HG03025 (cell line): Measurements from ENCODE around the gene KDM2B.
"Not testable (repeated sequence)": the region's sequence is repeated elsewhere in the genome, so short reads cannot be mapped to it uniquely, and the experiment has no call there.

Experiments
- ATAC-seq: cut with Tn5 transposase; IDR thresholded peaks from one replicate; pipeline ENCODE4 v1.9.1; 2021; ENCODE audit warnings: mild to moderate bottlenecking, moderate library complexity; ENCODE audit not compliant: unreplicated experiment, low FRiP score

The KDM2B gene

DNA sequence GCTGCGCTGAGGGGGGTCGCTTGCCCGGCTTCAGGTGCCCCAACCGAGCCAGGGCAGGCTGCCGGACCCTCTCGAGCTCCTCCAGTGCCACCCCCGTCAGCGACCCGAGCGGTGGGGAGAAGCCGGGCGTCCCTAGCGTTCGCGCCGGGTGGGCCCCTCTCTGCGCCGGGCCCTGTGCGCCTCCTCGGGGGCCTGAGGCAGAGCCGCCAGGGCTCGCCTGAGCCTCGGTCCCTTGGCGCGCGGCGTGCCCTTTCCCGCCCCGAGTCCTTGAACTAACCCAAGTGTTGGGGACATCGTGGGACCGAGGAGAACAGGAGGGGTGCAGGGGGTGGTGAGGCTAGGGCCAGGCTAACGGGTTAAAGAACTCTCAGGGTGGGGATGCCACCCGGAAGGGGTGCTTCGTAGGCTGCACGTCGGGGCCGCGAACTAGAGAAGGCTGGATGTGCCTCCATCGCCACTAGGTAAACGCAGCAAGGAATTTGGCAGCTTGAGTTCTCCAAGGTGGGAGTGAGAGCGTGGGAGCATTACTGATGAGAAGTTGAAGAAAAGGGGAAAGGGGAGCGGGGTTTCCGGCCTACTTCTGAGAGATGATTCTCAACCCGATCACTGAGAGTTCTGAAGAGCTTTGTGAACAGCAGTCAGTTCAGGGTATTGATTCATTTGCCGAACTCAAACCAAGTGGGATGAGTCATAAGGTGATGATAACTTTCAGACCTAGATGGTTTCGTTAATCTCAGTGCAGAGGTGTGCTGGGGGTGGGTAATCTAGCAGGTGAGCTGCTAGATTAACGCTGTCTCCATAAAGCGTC, 180.3 kb downstream of the KDM2B start:
- ATAC-seq: peak; percentile 19

GRCh38 chr12:121399391-121400331, 181.2 kb downstream of the KDM2B start, which contains the start of gene RNF34:
Gene RNF34, plus strand, starts transcription at chr12:121400118. Its CDS starts 95 bp downstream, at chr12:121400213.
- ATAC-seq: peak; percentile 92

DNA sequence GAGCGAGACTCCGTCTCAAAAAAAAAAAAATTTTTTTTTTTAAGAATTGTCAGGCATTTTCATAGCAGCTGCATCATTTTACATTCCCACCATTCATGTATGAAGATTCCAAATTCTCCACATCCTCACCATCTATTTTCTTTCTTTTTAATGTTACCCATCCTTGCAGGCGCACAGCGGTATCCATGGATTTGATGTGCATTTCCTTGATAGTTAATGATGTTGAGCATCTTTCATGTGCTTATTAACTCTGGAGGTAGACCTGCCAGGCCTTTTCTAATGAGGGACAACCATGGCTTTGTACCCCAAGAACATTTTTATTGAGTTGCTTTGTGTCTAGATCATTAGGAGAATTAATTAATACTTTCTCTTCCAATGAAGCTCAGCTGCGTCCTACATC, 182.5 kb downstream of the KDM2B start:
- ATAC-seq: no peak

- no peak for ATAC-seq
Observed at GRCh38 chr12:121397521-121397920, 183.3 kb downstream of the KDM2B start.

GRCh38 chr12:121392325-121392716, 188.5 kb downstream of the KDM2B start:
- ATAC-seq: no peak

- no peak for ATAC-seq
Observed at GRCh38 chr12:121391619-121392324, 189.1 kb downstream of the KDM2B start.

DNA sequence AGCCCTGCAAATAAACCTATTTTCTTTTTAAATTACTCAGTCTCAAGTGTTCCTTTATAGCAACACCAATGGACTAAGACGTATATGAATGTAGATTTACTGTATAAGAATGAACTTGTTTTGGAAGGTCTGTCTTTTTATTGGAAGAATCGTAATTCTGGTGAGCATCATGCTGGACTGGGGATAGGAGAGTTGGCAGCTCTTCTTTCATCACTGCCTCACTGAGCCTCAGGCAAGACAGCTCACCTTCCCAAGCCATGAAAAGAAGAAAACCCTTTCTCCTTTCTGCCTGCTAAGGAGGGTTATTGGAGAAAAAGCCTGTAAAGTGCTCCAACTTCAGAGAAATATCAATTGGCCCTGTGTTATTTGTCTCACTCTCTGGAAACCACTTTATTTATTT, 190.0 kb downstream of the KDM2B start:
- no peak for ATAC-seq

DNA sequence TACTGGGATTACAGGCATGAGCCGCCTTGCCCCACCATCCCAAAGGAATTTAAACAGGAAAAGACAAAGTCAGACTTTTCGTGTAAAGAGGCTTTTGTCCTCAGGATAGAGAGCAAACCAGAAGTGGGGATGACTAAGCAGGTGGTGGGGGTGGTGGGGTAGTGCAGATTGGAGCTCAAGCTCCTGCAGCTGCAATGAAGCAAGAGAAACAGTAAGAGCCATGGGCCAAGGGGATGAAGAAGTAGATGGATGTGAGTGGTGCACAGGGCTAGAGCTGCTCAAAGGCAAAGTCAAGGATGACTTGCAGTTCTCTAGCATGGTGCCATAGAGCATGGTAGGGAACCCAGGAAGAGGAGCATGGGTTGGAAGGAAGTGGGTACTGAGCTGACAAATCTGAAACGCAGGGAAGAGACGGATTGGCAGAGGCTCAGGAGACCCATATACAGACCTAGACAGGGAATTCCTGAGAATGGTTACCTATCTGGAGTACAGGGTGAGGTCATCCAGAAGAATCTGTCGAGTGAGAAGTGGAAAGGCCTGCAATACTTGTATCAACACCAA, 192.3 kb downstream of the KDM2B start:
- ATAC-seq: no peak

GRCh38 chr12:121384891-121385290, 195.9 kb downstream of the KDM2B start:
- ATAC-seq: not testable (repeated sequence)

DNA sequence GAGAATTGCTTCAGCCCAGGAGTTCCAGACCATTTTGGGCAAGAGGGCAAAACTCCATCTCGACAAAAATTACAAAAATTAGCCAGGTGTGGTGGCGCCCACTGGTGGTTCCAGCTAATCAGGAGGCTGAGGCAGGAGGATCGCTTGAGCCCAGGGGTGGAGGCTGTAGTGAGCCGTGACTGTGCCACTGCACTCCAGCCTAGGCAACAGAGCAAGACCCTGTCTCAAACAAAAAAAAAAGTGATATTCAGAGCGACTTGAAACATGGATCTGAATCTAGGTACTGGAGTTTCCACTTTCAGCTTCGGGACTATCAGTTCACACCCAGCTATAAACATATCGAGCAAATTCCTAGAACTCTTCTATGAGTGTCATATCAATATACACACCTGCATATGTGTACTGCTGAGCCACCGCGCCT, 197.2 kb downstream of the KDM2B start:
- no peak for ATAC-seq

DNA sequence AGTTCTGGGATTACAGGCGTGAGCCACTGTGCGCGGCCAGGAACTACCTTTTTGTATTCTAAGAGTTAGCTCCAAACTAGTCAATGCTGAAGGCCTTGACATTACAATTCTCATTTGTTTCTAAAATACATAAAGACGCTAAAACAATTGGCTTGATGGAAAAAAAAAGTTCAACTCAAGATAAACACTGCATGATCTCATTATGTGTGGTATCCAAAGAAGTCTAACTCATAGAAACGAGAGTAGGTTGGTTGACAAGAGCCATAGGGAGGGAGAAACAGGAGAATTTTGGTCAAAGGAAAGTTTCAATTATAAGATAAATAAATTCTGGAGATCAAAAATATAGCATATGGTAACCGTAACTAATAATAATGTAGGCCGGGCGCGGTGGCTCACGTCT, 200.9 kb downstream of the KDM2B start:
- ATAC-seq: no peak
